HL-60 (cell line): ENCODE results near the gene DNAJC17.

Source experiments
- DNase-seq, 2 experiments: peaks; one replicate each; pipeline ENCODE4 v3.0.0-alpha.2; 2010 to 2020; ENCODE audit warnings: low read depth in 1 of 2, low spot score in 1 of 2
- H3K27ac ChIP-seq: fragments of 250-450 bp; sonication (Bioruptor Pico); replicated peaks from 2 replicates; pipeline ENCODE4 v1.5.1; 2020; ENCODE audit warnings: mild to moderate bottlenecking, moderate library complexity
- H3K27me3 ChIP-seq: fragments of 250-450 bp; sonication (Bioruptor Pico); 2 replicates; pipeline ENCODE4 v1.5.1; 2021; ENCODE audit warnings: mild to moderate bottlenecking, moderate library complexity; ENCODE audit not compliant: insufficient read depth, poor library complexity, severe bottlenecking
- H3K4me3 ChIP-seq: replicated peaks from 2 replicates; pipeline ENCODE4 v1.5.1; 2011; ENCODE audit warnings: mild to moderate bottlenecking, control low read depth, low read length; ENCODE audit not compliant: insufficient read depth
- CTCF ChIP-seq: IDR thresholded peaks from one replicate; pipeline ENCODE4 v1.5.1; 2011; ENCODE audit warnings: low read length, control low read depth, inconsistent platforms; ENCODE audit not compliant: insufficient read depth
- GABPA ChIP-seq: IDR thresholded peaks from 2 replicates; pipeline ENCODE4 v1.6.1; 2012; ENCODE audit warnings: low read depth
- POLR2AphosphoS5 ChIP-seq: IDR thresholded peaks from 2 replicates; pipeline ENCODE4 v1.6.1; 2012; ENCODE audit warnings: low read depth
- SPI1 ChIP-seq: IDR thresholded peaks from 2 replicates; pipeline ENCODE4 v1.6.1; 2012; ENCODE audit warnings: low read depth, mild to moderate bottlenecking, borderline replicate concordance
- TF ChIP-seq, protein P1 (sequence below): IDR thresholded peaks from 2 replicates; pipeline ENCODE4 v1.6.1; 2012; ENCODE audit warnings: low read depth; ENCODE audit not compliant: insufficient replicate concordance

DNAJC17 gene

GRCh38 chr15:40755812-40756208 is 51.5 kb downstream of the DNAJC17 start:
- DNase-seq: no peak
- TF ChIP-seq SPI1: no peak
- no peak for TF ChIP-seq GABPA
- TF ChIP-seq CTCF: no peak
- TF ChIP-seq POLR2AphosphoS5: no peak
- TF ChIP-seq, protein P1, sequence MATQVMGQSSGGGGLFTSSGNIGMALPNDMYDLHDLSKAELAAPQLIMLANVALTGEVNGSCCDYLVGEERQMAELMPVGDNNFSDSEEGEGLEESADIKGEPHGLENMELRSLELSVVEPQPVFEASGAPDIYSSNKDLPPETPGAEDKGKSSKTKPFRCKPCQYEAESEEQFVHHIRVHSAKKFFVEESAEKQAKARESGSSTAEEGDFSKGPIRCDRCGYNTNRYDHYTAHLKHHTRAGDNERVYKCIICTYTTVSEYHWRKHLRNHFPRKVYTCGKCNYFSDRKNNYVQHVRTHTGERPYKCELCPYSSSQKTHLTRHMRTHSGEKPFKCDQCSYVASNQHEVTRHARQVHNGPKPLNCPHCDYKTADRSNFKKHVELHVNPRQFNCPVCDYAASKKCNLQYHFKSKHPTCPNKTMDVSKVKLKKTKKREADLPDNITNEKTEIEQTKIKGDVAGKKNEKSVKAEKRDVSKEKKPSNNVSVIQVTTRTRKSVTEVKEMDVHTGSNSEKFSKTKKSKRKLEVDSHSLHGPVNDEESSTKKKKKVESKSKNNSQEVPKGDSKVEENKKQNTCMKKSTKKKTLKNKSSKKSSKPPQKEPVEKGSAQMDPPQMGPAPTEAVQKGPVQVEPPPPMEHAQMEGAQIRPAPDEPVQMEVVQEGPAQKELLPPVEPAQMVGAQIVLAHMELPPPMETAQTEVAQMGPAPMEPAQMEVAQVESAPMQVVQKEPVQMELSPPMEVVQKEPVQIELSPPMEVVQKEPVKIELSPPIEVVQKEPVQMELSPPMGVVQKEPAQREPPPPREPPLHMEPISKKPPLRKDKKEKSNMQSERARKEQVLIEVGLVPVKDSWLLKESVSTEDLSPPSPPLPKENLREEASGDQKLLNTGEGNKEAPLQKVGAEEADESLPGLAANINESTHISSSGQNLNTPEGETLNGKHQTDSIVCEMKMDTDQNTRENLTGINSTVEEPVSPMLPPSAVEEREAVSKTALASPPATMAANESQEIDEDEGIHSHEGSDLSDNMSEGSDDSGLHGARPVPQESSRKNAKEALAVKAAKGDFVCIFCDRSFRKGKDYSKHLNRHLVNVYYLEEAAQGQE: no peak
- no peaks in the 10 kb centered on the region for H3K27me3 ChIP-seq
- H3K27ac ChIP-seq: peak overlapping the region; percentile 94
- no peak overlapping the region for H3K4me3 ChIP-seq

DNA sequence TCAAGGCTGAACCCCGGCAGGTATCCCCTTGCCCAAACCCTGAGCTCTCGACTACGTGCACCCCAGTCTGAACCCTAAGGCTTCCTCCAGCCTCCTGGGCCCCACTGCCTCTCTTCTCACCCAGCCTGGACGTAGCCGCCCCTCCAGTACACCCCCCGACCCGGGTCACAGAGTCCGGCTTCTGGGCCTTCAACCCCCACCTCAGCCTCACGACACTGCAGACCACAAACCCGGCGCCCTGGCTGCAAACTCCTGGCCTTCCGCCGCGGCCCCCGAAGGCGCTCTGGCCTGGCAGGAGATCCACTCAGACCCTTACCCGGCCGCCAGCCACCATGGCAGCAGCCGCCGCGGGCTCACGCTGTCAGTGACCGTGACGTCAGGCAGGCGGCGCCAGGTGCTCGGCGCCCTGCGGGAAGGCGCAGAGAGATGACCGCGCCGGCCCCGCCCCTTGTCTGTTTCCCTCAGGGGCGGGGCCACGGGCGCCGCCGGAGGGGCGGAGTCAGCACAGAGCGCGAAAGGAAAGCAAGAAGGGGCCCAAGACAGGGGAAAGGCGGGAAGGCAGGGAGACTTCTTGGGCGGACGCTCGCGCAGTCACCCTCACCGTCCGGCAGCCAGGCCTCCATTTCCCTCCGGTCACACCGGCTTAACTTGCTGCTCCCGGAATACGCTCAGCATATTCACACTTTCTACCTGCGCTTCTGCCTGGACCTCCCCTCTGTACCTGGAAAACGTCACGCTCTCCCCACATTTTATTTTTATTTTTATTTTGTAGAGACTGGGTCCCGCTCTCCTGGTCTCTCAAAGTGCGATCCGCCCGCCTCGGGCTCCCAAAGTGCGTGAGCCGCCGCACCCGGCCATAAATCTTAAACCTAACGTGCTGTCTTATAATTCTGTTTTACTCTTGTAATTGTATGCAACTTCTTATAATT is 52.1 kb downstream of the DNAJC17 start, which contains the start of gene RMDN3:
RMDN3 (minus strand) TSS at position 372 of the 929 bp plus-strand sequence. CDS start 471 bp downstream, outside the sequence.
- no peak for TF ChIP-seq SPI1
- no peak for TF ChIP-seq CTCF
- TF ChIP-seq POLR2AphosphoS5: peak; percentile 94
- TF ChIP-seq, protein P1: peak; percentile 61
- TF ChIP-seq GABPA: no peak
- peak; percentile 86 to 93 for DNase-seq

GRCh38 chr15:40754574-40754882 is 52.7 kb downstream of the DNAJC17 start:
- peak in 1 of 2 experiments; percentile 17 for DNase-seq
- Histone ChIP-seq H3K27ac (peak overlapping the region; percentile 94), H3K27me3 (no peaks in the 10 kb centered on the region), H3K4me3 (peak overlapping the region; percentile 100)
- no peak for TF ChIP-seq GABPA
- no peak for TF ChIP-seq POLR2AphosphoS5
- TF ChIP-seq SPI1: no peak
- TF ChIP-seq, protein P1: no peak
- no peak for TF ChIP-seq CTCF

More for the DNA sequence above, 52.1 kb downstream of the DNAJC17 start, which contains the start of gene RMDN3:
- H3K27ac ChIP-seq: peak within 1 kb of the TSS; percentile 94
- peak within 1 kb of the TSS; percentile 100 for H3K4me3 ChIP-seq
- no peaks in the 10 kb centered on the region for H3K27me3 ChIP-seq
